GM12892 (cell line): Measurements from ENCODE around the gene ADAM23.

Source experiments
- DNase-seq: peaks from one replicate; pipeline ENCODE4 v3.0.0; 2011; ENCODE audit not compliant: insufficient read length
- FAIRE-seq: peaks from 2 replicates; lab custom pipeline; 2011; peaks lifted over from hg19 to GRCh38; lab: Jason Lieb, UNC
- POLR2A ChIP-seq: IDR thresholded peaks from 2 replicates; pipeline ENCODE4 v1.6.1; 2011; ENCODE audit warnings: low read depth, low read length, control low read depth
- POLR2AphosphoS5 ChIP-seq: IDR thresholded peaks from 2 replicates; pipeline ENCODE4 v1.6.1; 2011; ENCODE audit warnings: low read depth, low read length, control low read depth
- TAF1 ChIP-seq: IDR thresholded peaks from 2 replicates; pipeline ENCODE4 v1.6.1; 2011; ENCODE audit warnings: low read depth, mild to moderate bottlenecking, control low read depth, low read length, borderline replicate concordance

ADAM23 gene

DNA sequence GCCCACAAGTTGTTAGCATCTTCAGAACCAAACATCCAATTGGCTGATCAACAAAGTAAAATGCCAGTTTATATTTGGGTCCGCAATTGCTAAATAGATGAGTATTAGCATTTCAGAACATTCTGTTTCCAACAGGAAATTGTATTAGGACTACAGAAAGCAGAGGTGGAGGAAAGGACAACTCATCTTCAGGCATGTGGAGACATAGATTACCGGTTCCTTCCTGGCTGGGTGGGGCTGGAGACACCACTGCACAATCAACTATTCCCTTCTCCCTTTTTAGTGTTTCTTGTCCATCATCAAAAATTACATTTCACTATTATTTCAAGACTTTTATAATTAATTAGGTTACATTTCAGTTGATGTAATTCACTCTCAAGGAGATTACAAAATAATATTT is 83.8 kb downstream of the ADAM23 start:
- TF ChIP-seq TAF1 = no peak
- TF ChIP-seq POLR2A = no peak
- TF ChIP-seq POLR2AphosphoS5 = no peak
- FAIRE-seq (no peak), DNase-seq (no peak)

DNA sequence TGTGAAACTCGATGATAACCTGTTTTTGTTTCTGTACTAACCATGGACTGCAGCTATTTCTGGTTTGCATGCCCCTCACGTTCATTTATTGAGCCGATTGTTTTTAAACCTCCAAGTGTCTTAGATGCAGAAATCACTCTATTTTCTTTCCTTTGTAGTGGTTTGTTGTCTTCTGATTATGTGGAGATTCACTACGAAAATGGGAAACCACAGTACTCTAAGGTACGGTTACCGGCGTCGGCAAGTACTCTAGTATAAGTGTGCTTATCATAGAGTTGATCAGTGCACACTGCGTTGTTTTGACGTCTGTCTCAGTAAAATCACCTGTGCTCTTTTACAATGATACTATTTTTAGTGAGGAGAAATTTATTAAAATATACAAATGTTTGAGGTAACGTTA is 87.4 kb downstream of the ADAM23 start:
- TF ChIP-seq POLR2AphosphoS5 = no peak
- TF ChIP-seq POLR2A = no peak
- no peak for TF ChIP-seq TAF1
- no peak for DNase-seq
- FAIRE-seq = no peak

DNA sequence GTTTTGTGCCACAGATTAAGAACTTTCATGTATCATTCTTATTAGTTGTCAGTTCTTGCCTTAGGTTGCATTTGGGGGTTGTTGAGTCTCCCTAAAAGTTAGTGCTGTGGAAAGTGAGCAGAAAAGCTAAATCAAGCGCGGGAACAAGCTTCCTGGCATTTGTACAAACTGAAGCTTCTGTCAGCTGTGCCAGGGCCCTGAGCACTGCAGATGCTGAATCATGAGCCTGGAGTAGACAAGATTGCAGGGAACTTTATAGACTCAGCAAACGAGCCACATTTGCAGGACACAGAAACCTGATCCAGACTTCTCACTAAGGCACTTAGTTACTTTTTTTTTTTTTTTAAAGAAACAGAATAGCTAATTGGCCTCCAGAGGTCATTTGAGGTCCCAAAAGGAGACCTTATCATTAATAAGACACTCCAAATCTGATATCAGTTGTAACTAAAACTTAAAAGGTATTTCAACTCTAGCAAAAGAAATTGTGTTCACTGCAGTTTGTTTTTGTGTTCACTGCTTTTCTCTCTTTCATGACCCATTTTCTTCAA is 88.7 kb downstream of the ADAM23 start:
- FAIRE-seq (no peak), DNase-seq (no peak)
- no peak for TF ChIP-seq POLR2A
- TF ChIP-seq POLR2AphosphoS5 = no peak
- TF ChIP-seq TAF1 = no peak

DNA sequence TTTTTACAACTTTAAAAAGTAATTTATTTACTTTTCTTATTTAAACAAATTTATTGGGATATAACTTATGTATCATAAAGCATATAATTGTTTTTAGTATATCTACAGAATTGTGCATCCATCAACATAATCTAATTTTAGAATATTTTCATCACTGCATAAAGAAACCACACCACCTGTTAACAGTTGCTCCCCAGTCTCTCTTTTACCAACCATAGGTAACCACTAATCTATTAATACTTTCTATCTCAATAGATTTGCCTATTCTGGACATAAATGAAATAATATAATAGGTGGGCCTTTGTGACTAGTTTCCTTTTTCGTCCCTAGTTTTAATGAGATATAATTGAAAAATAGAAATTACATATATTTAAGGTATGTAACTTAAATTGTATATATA is 90.6 kb downstream of the ADAM23 start:
- DNase-seq (no peak), FAIRE-seq (no peak)
- TF ChIP-seq POLR2A = no peak
- TF ChIP-seq POLR2AphosphoS5 = no peak
- TF ChIP-seq TAF1 = no peak

- TF ChIP-seq POLR2A (no peak), POLR2AphosphoS5 (no peak), TAF1 (no peak)
- DNase-seq = no peak
- peak; percentile 61 for FAIRE-seq
Measured at GRCh38 chr2:206535260-206535986, 92.1 kb downstream of the ADAM23 start.

DNA sequence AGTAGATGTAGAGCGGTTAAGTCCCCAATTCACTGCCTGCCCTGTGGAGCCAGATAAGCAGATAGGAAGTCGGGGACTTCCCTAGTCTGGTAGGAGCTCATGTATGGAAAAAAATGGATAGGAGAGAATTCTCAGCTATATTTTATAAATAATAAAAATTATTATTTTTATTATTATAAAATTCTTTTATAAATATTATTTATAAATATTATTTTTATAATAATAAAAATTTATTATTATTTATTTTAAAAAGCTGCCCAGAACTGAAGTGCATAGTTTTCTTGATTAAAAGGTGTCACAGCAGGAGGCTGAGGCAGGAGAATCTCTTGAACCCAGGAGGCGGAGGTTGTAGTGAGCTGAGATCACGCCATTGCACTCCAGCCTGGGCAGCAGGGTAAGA is 97.4 kb downstream of the ADAM23 start:
- no peak for DNase-seq
- FAIRE-seq = no peak
- TF ChIP-seq TAF1 = no peak
- TF ChIP-seq POLR2AphosphoS5 = no peak
- TF ChIP-seq POLR2A = no peak

GRCh38 chr2:206543073-206543472 is 99.7 kb downstream of the ADAM23 start:
- DNase-seq (no peak), FAIRE-seq (no peak)
- TF ChIP-seq POLR2AphosphoS5 = no peak
- no peak for TF ChIP-seq POLR2A
- TF ChIP-seq TAF1 = no peak

DNA sequence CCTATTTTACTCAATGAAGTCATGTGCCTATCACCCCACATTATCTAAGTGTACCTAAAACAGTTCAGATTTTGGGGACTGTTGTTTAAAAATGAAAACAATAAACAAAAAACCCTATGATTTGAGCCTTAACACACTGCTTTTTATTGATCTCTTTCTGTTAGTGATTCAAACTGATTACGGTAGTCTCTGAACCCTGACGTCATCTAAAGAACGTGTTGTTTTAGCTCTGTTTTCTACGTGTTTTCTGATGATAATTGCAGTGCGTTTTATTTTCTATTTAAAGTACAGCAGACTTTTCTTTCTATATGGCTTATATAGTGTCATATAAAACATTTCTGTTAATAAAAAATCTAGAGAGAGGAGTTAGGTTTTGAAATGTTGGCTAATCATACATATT is 105.1 kb downstream of the ADAM23 start:
- TF ChIP-seq POLR2A (no peak), TAF1 (no peak), POLR2AphosphoS5 (no peak)
- FAIRE-seq (no peak), DNase-seq (no peak)

DNA sequence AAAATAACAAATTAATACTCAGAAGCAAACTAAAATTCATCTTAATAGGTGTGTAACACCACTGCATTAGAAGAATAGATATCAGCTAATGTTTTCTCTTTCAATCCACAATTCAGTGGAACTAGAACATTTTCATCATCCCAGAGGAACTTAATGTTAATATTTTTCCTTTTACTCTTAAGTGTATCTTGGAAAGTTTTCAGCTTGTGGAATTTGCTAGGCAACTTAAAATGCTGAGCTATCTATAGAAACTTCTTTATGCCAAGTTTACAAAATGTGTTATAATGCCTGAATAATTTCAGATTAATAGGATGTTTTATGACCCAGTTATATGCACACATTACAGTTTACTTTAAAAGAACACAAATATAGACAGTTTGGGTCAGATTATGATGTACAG is 112.4 kb downstream of the ADAM23 start:
- no peak for TF ChIP-seq POLR2A
- TF ChIP-seq TAF1 = no peak
- no peak for TF ChIP-seq POLR2AphosphoS5
- DNase-seq (no peak), FAIRE-seq (no peak)

DNA sequence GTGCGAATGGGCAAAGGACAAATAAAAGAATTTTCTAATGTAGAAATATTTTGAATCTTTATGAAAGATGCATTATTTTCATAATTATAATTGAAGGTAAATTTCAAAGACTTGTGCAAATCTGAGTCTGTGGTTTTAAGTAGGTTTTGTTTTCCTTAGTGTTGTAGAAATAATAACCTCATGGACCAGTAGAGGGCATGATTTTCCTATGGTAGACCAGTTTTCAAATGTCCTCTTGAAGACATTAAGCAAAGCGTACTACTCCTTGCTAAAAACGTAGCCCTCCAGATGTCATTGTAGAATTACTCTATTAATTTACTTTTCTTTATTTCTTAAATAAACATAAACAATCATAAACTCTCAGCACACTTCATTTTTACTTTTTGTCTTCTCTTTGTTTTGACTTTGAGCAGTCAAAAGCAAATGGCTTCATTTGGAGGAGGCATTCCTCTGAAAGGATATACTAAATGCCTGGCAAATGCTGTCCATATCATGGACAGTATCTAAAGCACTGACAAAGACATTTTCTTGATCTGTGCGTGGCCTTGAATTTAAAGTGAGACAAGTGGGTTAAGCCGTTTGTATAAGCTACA is 113.1 kb downstream of the ADAM23 start:
- FAIRE-seq (peak; percentile 73), DNase-seq (no peak)
- TF ChIP-seq POLR2AphosphoS5 = no peak
- no peak for TF ChIP-seq POLR2A
- TF ChIP-seq TAF1 = no peak

DNA sequence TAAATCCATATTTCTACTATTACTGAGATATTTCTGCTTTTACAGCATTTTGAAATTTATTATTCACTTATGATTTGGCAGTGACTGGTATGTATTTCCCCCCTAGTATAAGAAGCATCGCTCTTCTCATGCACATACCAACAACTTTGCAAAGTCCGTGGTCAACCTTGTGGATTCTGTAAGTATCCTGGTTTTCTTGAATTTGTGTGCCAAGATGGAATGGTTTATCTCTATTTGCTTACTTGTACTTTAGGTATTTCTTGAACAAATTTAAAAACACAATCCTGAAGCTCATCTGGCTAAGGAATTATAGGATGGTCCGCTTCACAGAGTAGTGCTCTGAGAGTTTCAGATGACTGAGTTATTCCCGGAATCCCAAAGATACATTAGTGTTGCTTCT is 114.0 kb downstream of the ADAM23 start:
- DNase-seq (no peak), FAIRE-seq (no peak)
- no peak for TF ChIP-seq POLR2A
- TF ChIP-seq POLR2AphosphoS5 = no peak
- no peak for TF ChIP-seq TAF1

DNA sequence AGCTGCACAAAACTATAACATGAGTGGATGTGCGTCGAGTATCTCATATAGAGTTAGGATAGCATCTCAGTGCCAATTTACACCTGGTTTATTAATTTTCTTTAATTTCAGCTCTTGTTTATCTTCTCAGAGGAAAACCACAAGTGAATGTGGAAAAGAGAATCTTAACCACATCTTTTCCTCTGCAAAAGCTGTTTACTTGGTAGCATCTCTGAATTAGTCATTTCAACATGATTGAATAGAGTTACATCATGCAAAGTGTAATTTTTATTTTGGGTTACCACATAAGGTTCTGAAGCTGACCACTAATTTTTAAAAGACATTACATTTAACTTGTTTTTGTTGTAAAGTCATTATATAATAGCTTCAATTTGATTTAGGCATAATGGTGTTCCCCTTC is 115.2 kb downstream of the ADAM23 start:
- DNase-seq (no peak), FAIRE-seq (no peak)
- no peak for TF ChIP-seq TAF1
- no peak for TF ChIP-seq POLR2A
- no peak for TF ChIP-seq POLR2AphosphoS5

DNA sequence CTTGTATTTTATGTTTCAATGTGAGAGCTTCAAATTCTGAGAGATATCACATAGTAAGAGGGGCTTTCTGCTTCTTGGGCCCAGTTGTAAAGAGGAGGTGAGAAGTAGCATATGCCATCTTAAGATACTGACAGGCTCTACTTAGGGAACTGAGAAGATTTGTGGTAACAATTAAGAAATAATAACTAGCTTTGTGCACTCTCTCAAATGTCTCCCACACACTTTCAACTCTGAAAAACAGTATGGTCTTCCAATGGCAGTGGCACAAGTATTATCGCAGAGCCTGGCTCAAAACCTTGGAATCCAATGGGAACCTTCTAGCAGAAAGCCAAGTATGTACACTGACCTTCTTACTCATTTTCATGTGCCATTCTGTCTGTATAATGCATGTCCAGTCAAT is 118.6 kb downstream of the ADAM23 start:
- no peak for DNase-seq
- peak; percentile 14 for FAIRE-seq
- no peak for TF ChIP-seq POLR2AphosphoS5
- no peak for TF ChIP-seq POLR2A

GRCh38 chr2:206562375-206562774 is 119.0 kb downstream of the ADAM23 start:
- no peak for TF ChIP-seq TAF1
- TF ChIP-seq POLR2AphosphoS5 = no peak
- TF ChIP-seq POLR2A = no peak
- no peak for DNase-seq
- FAIRE-seq = peak; percentile 33
